Stimulated activated naive B cell treated with anti-CD40 and anti-IgM and Interleukin-4, amounts not matched to agents 10 μg/mL and 1 μg/mL and 100 μg/mL, for 72 hours (primary cell): ENCODE results near the gene TESK1.

ENCODE experiments used
- ATAC-seq, 2 donors: fragments of 150-1000 bp; cut with Tn5 transposase; replicated peaks; 2 replicates each; pipeline ENCODE4 v1.10.0; 2021; ENCODE audit warnings: moderate library complexity in 1 of 2
- DNase-seq: peaks from one replicate; pipeline ENCODE4 v3.0.0; 2021
- H3K27ac Mint-ChIP-seq: one replicate; pipeline ENCODE4 v1.8.0; 2022; ENCODE audit warnings: mild to moderate bottlenecking, mixed read lengths
- H3K27me3 Mint-ChIP-seq, 2 donors: one replicate each; pipeline ENCODE4 v1.8.0; 2022; ENCODE audit warnings: mixed read lengths in 2 of 2
- H3K36me3 Mint-ChIP-seq, 2 donors: one replicate each; pipeline ENCODE4 v1.8.0; 2022; ENCODE audit warnings: mixed read lengths in 2 of 2, mild to moderate bottlenecking in 1 of 2
- H3K4me1 Mint-ChIP-seq, 2 donors: one replicate each; pipeline ENCODE4 v1.8.0; 2022; ENCODE audit warnings: mixed read lengths in 2 of 2, mild to moderate bottlenecking in 1 of 2
- H3K4me3 Mint-ChIP-seq, 2 donors: one replicate each; pipeline ENCODE4 v1.8.0; 2022; ENCODE audit warnings: mild to moderate bottlenecking in 2 of 2, mixed read lengths in 2 of 2, moderate library complexity in 1 of 2
- H3K9me3 Mint-ChIP-seq, 2 donors: one replicate each; pipeline ENCODE4 v1.8.0; 2022; ENCODE audit warnings: mixed read lengths in 2 of 2, mild to moderate bottlenecking in 1 of 2

The TESK1 gene

GRCh38 chr9:35604578-35605350 lies at the start of gene TESK1:
Gene TESK1 (plus strand): TSS chr9:35605262. CDS start chr9:35605620, 358 bp downstream.
- peak within 1 kb of the TSS; percentile 97 for H3K27ac Mint-ChIP-seq
- peak; percentile 53 to 54 for ATAC-seq
- no peaks in the 10 kb centered on the region for H3K27me3 Mint-ChIP-seq
- peak; percentile 83 for DNase-seq
- H3K36me3 Mint-ChIP-seq: peaks cover 14 to 21% of the 10 kb centered on the region in 2 donors
- H3K4me3 Mint-ChIP-seq: peak within 1 kb of the TSS; percentile 90 to 94
- H3K4me1 Mint-ChIP-seq: peaks cover 26 to 52% of the 10 kb centered on the region in 2 donors
- peaks cover 0 to 3% of the 10 kb centered on the region in 2 donors for H3K9me3 Mint-ChIP-seq

DNA sequence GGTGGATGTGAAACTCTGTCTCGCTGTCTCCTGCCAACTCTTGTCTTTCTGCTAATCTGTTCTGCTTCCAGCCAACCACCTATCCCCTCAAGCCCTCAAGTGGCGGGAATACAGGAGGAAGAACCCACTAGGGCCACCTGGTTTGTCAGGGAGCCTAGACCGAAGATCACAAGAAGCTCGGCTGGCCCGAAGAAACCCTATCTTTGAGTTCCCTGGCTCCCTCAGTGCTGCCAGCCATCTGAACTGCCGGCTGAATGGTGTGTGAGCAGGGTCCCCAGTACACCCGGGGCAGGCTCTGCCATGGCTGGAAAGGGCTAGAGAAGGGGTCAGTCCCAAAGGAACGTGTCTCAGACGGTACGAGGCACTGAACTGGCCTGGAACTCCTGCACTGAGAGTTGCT lies 49.2 kb upstream of the TESK1 start:
- ATAC-seq (no peak), DNase-seq (no peak)
- Mint-ChIP-seq H3K4me3 (no peak overlapping the region), H3K9me3 (no peaks in the 10 kb centered on the region), H3K4me1 (peaks cover 6 to 11% of the 10 kb centered on the region in 2 donors), H3K27me3 (no peaks in the 10 kb centered on the region), H3K27ac (no peak overlapping the region), H3K36me3 (peaks cover 0 to 1% of the 10 kb centered on the region in 2 donors)

DNA sequence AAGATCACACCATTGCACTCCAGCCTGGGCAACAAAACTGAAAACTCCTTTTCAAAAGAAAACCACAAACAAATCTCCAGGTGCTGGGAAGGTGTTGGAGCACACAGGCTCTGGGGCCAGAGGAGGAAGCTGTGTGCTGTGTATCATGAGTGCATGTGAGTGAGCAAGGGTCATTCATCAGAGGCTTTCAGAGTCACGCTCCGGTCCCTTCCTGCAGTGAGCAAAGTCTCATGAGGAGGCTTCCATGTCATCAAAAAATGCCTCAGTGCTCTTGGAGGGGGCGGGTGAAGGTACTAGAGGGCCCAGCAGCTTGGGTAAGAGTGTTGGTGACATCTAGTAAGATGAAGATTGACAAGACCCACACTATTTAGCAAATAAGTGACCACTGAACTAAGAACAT lies 48.3 kb upstream of the TESK1 start:
- H3K9me3 Mint-ChIP-seq: no peaks in the 10 kb centered on the region
- peaks cover 0 to 1% of the 10 kb centered on the region in 2 donors for H3K36me3 Mint-ChIP-seq
- no peak overlapping the region for H3K4me3 Mint-ChIP-seq
- ATAC-seq: no peak
- no peak for DNase-seq
- H3K4me1 Mint-ChIP-seq: peaks cover 8 to 11% of the 10 kb centered on the region in 2 donors
- H3K27me3 Mint-ChIP-seq: no peaks in the 10 kb centered on the region
- H3K27ac Mint-ChIP-seq: peak overlapping the region; percentile 2

GRCh38 chr9:35557320-35557719 lies 47.7 kb upstream of the TESK1 start:
- DNase-seq (no peak), ATAC-seq (no peak)
- Mint-ChIP-seq H3K4me1 (peaks cover 8 to 11% of the 10 kb centered on the region in 2 donors), H3K4me3 (no peak overlapping the region), H3K9me3 (no peaks in the 10 kb centered on the region), H3K36me3 (peaks cover 0 to 1% of the 10 kb centered on the region in 2 donors), H3K27me3 (no peaks in the 10 kb centered on the region), H3K27ac (peak overlapping the region; percentile 2)

DNA sequence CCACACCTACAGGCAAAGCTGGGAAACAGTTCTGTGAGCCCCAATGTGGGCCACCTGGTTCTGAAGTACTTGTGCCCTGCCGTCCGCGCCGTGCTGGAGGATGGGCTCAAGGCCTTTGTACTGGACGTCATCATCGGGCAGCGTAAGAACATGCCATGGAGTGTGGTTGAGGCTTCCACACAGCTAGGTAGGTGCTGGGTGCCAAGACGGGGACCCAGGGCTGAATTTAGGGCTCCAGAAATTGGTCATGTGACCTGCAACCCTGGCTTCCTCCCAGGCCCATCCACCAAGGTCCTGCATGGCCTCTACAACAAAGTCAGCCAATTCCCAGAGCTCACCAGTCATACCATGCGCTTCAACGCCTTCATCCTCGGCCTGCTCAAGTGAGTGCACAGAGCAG lies 46.9 kb upstream of the TESK1 start:
- Mint-ChIP-seq H3K9me3 (no peaks in the 10 kb centered on the region), H3K4me1 (peaks cover 8 to 11% of the 10 kb centered on the region in 2 donors), H3K27me3 (no peaks in the 10 kb centered on the region), H3K27ac (no peak overlapping the region), H3K4me3 (no peak overlapping the region), H3K36me3 (peaks cover 1 to 3% of the 10 kb centered on the region in 2 donors)
- DNase-seq: no peak
- no peak for ATAC-seq

GRCh38 chr9:35559792-35560530 lies 45.1 kb upstream of the TESK1 start:
- Mint-ChIP-seq H3K27ac (no peak overlapping the region), H3K9me3 (no peaks in the 10 kb centered on the region), H3K4me3 (no peak overlapping the region), H3K36me3 (peaks cover 1 to 7% of the 10 kb centered on the region in 2 donors), H3K27me3 (peaks cover 0 to 5% of the 10 kb centered on the region in 2 donors), H3K4me1 (peaks cover 12 to 19% of the 10 kb centered on the region in 2 donors)
- ATAC-seq: no peak
- no peak for DNase-seq

DNA sequence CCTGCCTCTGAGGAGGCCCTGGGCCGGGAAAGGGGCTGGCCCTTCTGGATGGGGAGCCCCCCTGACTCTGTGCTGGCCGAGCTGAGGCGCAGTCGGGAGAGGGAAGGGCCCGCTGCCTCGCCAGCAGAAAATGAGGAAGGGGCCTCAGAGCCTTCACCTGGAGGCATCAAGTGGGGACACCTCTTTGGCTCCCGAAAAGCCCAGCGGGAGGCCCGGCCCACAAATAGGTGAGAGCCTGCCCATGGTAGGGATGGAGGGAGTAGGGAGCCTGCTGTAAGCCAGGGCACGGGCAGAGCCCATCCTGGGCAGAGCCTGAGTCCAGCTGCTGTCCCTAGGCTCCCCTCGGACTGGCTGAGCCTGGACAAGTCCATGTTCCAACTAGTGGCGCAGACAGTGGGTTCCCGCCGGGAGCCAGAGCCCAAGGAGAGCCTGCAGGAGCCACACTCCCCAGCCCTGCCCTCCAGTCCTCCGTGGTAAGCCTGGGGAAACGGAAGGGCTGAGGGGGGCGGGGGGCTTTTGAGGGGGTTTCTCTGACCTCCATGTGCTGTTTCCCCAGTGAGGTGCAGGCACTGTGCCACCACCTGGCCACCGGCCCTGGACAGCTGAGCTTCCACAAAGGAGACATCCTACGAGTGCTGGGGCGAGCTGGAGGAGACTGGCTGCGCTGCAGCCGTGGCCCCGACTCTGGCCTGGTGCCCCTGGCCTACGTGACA lies 44.3 kb upstream of the TESK1 start:
- peaks cover 0 to 5% of the 10 kb centered on the region in 2 donors for H3K27me3 Mint-ChIP-seq
- ATAC-seq: no peak
- H3K4me1 Mint-ChIP-seq: peaks cover 12 to 19% of the 10 kb centered on the region in 2 donors
- H3K9me3 Mint-ChIP-seq: no peaks in the 10 kb centered on the region
- H3K4me3 Mint-ChIP-seq: no peak overlapping the region
- H3K27ac Mint-ChIP-seq: peak overlapping the region; percentile 25
- H3K36me3 Mint-ChIP-seq: peaks cover 2 to 7% of the 10 kb centered on the region in 2 donors
- DNase-seq: no peak

- Mint-ChIP-seq H3K36me3 (peaks cover 2 to 7% of the 10 kb centered on the region in 2 donors), H3K4me1 (peaks cover 12 to 19% of the 10 kb centered on the region in 2 donors), H3K27ac (no peak overlapping the region), H3K9me3 (no peaks in the 10 kb centered on the region), H3K4me3 (no peak overlapping the region), H3K27me3 (peaks cover 0 to 5% of the 10 kb centered on the region in 2 donors)
- DNase-seq (no peak), ATAC-seq (no peak)
These were observed 43.4 kb upstream of the TESK1 start for GRCh38 chr9:35561468-35562261.

DNA sequence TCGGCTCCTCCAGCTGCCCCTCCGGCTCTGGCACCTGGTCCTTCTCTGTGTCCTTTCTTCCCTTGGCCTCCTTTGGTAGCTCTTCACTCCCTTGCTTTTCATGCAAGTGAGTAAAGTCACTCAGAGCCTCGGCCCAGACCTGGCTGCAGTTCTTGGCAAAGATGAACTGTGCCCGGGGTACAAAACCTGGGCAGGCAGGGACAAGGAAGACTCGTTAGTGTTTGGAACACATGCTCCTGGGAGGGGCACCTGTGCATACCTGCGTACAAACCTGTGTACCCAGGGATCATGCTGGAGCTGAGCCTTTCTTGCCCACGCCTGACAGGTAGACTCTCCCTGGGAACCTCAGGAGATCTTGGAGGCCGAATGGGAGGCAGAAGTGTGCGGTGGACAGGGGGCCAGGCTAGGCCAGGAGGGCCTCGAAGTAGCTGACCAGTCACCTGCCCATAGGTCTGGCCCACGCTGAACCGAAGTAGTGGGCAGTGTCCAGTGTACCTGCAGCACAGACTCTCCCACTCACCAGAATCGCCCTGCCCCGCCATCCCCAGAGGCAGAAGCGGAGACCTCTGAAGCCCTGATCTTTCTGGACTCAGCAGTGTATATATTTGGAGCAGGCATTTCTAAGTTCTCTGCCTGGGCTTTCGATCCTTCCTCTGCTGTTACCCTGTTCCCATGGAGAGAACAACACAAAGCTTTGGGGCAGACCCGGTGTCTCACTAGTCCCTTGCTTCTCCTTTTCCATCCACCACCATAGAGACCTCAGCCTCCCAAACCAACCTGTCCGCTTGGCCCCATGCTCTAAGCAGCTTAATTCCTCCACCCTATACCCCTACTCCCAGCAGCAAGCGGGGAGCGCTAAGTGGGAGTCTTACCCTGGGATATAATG lies 41.9 kb upstream of the TESK1 start:
- Mint-ChIP-seq H3K4me3 (no peak overlapping the region), H3K27me3 (peaks cover 0 to 5% of the 10 kb centered on the region in 2 donors), H3K36me3 (peaks cover 2 to 7% of the 10 kb centered on the region in 2 donors), H3K4me1 (peaks cover 9 to 19% of the 10 kb centered on the region in 2 donors), H3K27ac (no peak overlapping the region), H3K9me3 (no peaks in the 10 kb centered on the region)
- DNase-seq (no peak), ATAC-seq (no peak)

GRCh38 chr9:35563791-35564197 lies 41.3 kb upstream of the TESK1 start:
- H3K9me3 Mint-ChIP-seq: no peaks in the 10 kb centered on the region
- no peak overlapping the region for H3K4me3 Mint-ChIP-seq
- H3K36me3 Mint-ChIP-seq: peaks cover 2 to 7% of the 10 kb centered on the region in 2 donors
- DNase-seq (no peak), ATAC-seq (no peak)
- H3K27ac Mint-ChIP-seq: no peak overlapping the region
- H3K27me3 Mint-ChIP-seq: peaks cover 0 to 5% of the 10 kb centered on the region in 2 donors
- H3K4me1 Mint-ChIP-seq: peaks cover 9 to 18% of the 10 kb centered on the region in 2 donors

DNA sequence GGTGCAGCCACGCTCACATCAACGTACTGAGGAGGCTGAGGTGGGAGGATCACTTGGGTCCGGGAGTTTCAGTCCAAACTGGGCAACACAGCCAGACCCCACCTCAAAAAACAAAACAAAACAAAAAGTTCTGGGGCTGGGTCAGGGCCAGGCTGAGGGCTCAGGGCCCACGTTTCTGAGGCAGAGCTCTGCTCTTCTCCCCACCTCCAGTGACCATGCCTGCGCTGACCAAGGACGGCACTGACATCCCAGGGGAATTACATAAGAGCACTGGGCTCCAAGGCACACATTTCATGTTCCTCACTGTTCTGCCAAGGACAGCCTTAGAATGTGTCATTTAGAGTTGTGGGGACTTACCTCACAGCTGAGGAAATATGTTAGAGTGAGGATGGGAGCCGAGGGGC lies 40.4 kb upstream of the TESK1 start:
- H3K4me3 Mint-ChIP-seq: no peak overlapping the region
- peaks cover 9 to 18% of the 10 kb centered on the region in 2 donors for H3K4me1 Mint-ChIP-seq
- no peak for DNase-seq
- no peak overlapping the region for H3K27ac Mint-ChIP-seq
- H3K36me3 Mint-ChIP-seq: peaks cover 1 to 7% of the 10 kb centered on the region in 2 donors
- H3K27me3 Mint-ChIP-seq: peaks cover 0 to 5% of the 10 kb centered on the region in 2 donors
- H3K9me3 Mint-ChIP-seq: no peaks in the 10 kb centered on the region
- no peak for ATAC-seq

- Mint-ChIP-seq H3K27ac (no peak overlapping the region), H3K9me3 (no peaks in the 10 kb centered on the region), H3K36me3 (peaks cover 1 to 7% of the 10 kb centered on the region in 2 donors), H3K4me3 (no peak overlapping the region), H3K27me3 (peaks cover 0 to 5% of the 10 kb centered on the region in 2 donors), H3K4me1 (peaks cover 18 to 28% of the 10 kb centered on the region in 2 donors)
- DNase-seq (no peak), ATAC-seq (no peak)
These were observed 38.6 kb upstream of the TESK1 start for GRCh38 chr9:35566417-35566816.

DNA sequence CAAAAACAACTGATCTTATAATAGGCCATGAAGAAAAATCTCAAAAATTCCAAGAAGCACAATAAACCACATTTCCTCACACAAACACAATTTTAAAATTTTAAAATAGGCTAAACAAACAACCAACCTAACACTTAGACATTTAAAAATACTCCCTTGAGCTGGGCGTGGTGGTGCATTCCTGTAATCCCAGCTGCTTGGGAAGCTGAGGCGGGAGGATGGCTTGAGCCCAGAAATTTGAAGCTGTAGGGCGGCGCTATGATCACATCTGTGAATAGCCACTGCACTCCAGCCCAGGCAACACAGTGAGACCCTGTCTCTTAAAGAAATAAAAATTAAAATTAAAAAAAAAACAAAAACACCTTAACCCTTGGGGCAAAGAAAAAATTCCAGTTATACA lies 36.9 kb upstream of the TESK1 start:
- DNase-seq: no peak
- no peak for ATAC-seq
- Mint-ChIP-seq H3K4me3 (no peak overlapping the region), H3K27ac (no peak overlapping the region), H3K27me3 (peaks cover 0 to 5% of the 10 kb centered on the region in 2 donors), H3K36me3 (peaks cover 1 to 4% of the 10 kb centered on the region in 2 donors), H3K4me1 (peaks cover 18 to 28% of the 10 kb centered on the region in 2 donors), H3K9me3 (no peaks in the 10 kb centered on the region)
